IPS-18a (cell line): ENCODE results near the gene ACTL8.

Experiments
- H3K27ac ChIP-seq: one replicate; pipeline ENCODE4 v1.5.1; 2013; ENCODE audit warnings: low read length
- H3K27me3 ChIP-seq: one replicate; pipeline ENCODE4 v1.6.1; 2013; ENCODE audit warnings: mild to moderate bottlenecking, low read length; ENCODE audit not compliant: control insufficient read depth, insufficient read depth
- H3K36me3 ChIP-seq: one replicate; pipeline ENCODE4 v1.6.1; 2013; ENCODE audit warnings: low read depth, low read length; ENCODE audit not compliant: control insufficient read depth
- H3K4me1 ChIP-seq: one replicate; pipeline ENCODE4 v1.6.1; 2013; ENCODE audit warnings: low read depth, low read length; ENCODE audit not compliant: control insufficient read depth
- H3K4me3 ChIP-seq: one replicate; pipeline ENCODE4 v1.5.1; 2013; ENCODE audit warnings: low read length
- H3K9ac ChIP-seq: one replicate; pipeline ENCODE4 v1.6.1; 2013; ENCODE audit warnings: mild to moderate bottlenecking, low read length, moderate library complexity
- H3K9me3 ChIP-seq: one replicate; pipeline ENCODE4 v1.6.1; 2013; ENCODE audit warnings: low read depth, low read length; ENCODE audit not compliant: control insufficient read depth

Gene ACTL8

GRCh38 chr1:17795836-17796645, 40.9 kb downstream of the ACTL8 start:
- Histone ChIP-seq H3K27me3 (no peaks in the 10 kb centered on the region), H3K9ac (no peak overlapping the region), H3K36me3 (no peaks in the 10 kb centered on the region), H3K4me3 (no peak overlapping the region), H3K4me1 (no peaks in the 10 kb centered on the region), H3K9me3 (no peaks in the 10 kb centered on the region), H3K27ac (no peak overlapping the region)

- Histone ChIP-seq H3K4me1 (no peaks in the 10 kb centered on the region), H3K9me3 (no peaks in the 10 kb centered on the region), H3K9ac (no peak overlapping the region)
Measured at GRCh38 chr1:17797478-17797877, 42.3 kb downstream of the ACTL8 start.

GRCh38 chr1:17798011-17798410, 42.9 kb downstream of the ACTL8 start:
- H3K4me3 ChIP-seq: no peak overlapping the region
- no peaks in the 10 kb centered on the region for H3K27me3 ChIP-seq
- H3K4me1 ChIP-seq: no peaks in the 10 kb centered on the region
- no peaks in the 10 kb centered on the region for H3K9me3 ChIP-seq
- no peak overlapping the region for H3K9ac ChIP-seq
- H3K36me3 ChIP-seq: no peaks in the 10 kb centered on the region
- no peak overlapping the region for H3K27ac ChIP-seq

More at GRCh38 chr1:17797478-17797877, 42.3 kb downstream of the ACTL8 start:
- Histone ChIP-seq H3K4me3 (no peak overlapping the region), H3K27me3 (no peaks in the 10 kb centered on the region), H3K27ac (no peak overlapping the region), H3K36me3 (no peaks in the 10 kb centered on the region)

GRCh38 chr1:17798799-17799382, 43.8 kb downstream of the ACTL8 start:
- Histone ChIP-seq H3K4me3 (no peak overlapping the region), H3K4me1 (no peaks in the 10 kb centered on the region), H3K9me3 (no peaks in the 10 kb centered on the region), H3K36me3 (no peaks in the 10 kb centered on the region), H3K27ac (no peak overlapping the region), H3K9ac (no peak overlapping the region), H3K27me3 (no peaks in the 10 kb centered on the region)

DNA sequence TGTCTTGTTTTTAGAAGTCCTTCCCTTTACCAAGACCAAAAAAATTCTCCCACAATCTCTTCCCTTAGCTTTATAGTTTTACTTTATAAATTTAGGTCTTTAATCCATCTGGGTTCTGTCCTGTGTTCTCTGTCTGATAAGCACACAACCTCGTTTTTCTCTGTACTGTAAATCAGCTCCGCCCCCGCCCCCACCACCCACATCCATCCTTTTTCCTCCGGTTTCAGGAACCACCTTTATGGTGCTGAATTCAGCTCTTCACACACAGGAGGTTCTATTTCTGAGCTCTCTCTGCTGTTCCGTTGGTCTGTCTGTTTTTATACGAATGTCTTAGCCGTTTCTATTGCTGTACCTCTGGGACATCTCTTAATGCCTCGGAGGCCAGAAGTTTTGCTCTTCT, 44.5 kb downstream of the ACTL8 start:
- Histone ChIP-seq H3K9me3 (no peaks in the 10 kb centered on the region), H3K27ac (no peak overlapping the region), H3K4me1 (no peaks in the 10 kb centered on the region), H3K4me3 (no peak overlapping the region), H3K9ac (no peak overlapping the region), H3K27me3 (no peaks in the 10 kb centered on the region), H3K36me3 (no peaks in the 10 kb centered on the region)

- no peak overlapping the region for H3K4me3 ChIP-seq
- H3K27me3 ChIP-seq: no peaks in the 10 kb centered on the region
- H3K9ac ChIP-seq: no peak overlapping the region
- no peaks in the 10 kb centered on the region for H3K9me3 ChIP-seq
- no peak overlapping the region for H3K27ac ChIP-seq
- H3K4me1 ChIP-seq: no peaks in the 10 kb centered on the region
- H3K36me3 ChIP-seq: no peaks in the 10 kb centered on the region
Measured at GRCh38 chr1:17802164-17802563, 47.0 kb downstream of the ACTL8 start.

DNA sequence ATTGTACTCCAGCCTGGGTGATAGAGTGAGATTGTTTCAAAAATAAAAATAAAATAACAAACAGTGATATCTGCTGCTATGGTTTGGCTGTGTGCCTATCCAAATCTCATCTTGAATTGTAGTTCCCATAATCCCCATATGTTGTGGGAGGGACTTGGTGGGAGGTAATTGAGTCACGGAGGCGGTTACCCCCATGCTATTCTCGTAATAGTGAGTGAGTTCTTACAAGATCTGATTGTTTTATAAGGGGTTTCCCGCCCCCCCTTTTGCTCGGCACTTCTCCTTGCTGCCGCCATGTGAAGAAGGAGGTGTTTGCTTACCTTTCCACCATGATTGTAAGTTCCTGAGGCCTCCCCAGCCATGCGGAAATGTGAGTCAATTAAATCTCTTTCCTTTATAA, 47.8 kb downstream of the ACTL8 start:
- no peaks in the 10 kb centered on the region for H3K4me1 ChIP-seq
- H3K27me3 ChIP-seq: no peaks in the 10 kb centered on the region

GRCh38 chr1:17805869-17806684, 50.9 kb downstream of the ACTL8 start:
- Histone ChIP-seq H3K4me1 (no peaks in the 10 kb centered on the region), H3K36me3 (no peaks in the 10 kb centered on the region), H3K27ac (no peak overlapping the region), H3K9me3 (peaks cover 3% of the 10 kb centered on the region), H3K4me3 (no peak overlapping the region), H3K9ac (no peak overlapping the region), H3K27me3 (no peaks in the 10 kb centered on the region)

More for the DNA sequence above, 47.8 kb downstream of the ACTL8 start:
- Histone ChIP-seq H3K9ac (no peak overlapping the region), H3K36me3 (no peaks in the 10 kb centered on the region), H3K27ac (no peak overlapping the region), H3K4me3 (no peak overlapping the region), H3K9me3 (no peaks in the 10 kb centered on the region)

DNA sequence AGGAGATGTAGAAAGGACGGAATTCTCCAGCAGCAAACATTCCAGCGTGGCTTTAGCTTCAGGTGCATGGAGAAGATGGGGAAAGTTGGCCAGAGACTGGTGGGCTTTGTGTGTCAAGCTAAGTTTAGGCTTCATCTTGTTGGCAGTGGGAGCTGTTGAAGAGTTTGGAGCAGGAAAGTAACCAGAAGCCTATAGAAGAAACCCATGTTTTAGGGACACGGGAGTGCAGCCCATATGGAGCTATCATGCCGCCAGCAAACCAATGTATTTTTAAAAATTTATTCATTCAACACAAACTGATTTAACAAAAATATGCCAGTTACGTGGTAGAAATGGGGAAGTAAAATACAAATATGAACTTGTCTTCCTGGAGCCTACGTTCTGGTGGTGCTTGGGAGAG, 53.7 kb downstream of the ACTL8 start:
- no peaks in the 10 kb centered on the region for H3K27me3 ChIP-seq
- H3K9ac ChIP-seq: no peak overlapping the region
- no peaks in the 10 kb centered on the region for H3K36me3 ChIP-seq
- H3K4me1 ChIP-seq: no peaks in the 10 kb centered on the region
- H3K9me3 ChIP-seq: peaks cover 3% of the 10 kb centered on the region
- H3K4me3 ChIP-seq: no peak overlapping the region
- no peak overlapping the region for H3K27ac ChIP-seq

- H3K9ac ChIP-seq: no peak overlapping the region
- no peak overlapping the region for H3K27ac ChIP-seq
- H3K4me3 ChIP-seq: no peak overlapping the region
- peaks cover 3% of the 10 kb centered on the region for H3K9me3 ChIP-seq
- H3K36me3 ChIP-seq: no peaks in the 10 kb centered on the region
- no peaks in the 10 kb centered on the region for H3K27me3 ChIP-seq
- H3K4me1 ChIP-seq: no peaks in the 10 kb centered on the region
Measured at GRCh38 chr1:17810668-17811067, 55.5 kb downstream of the ACTL8 start.

GRCh38 chr1:17816511-17816910, 61.4 kb downstream of the ACTL8 start:
- no peaks in the 10 kb centered on the region for H3K9me3 ChIP-seq
- no peaks in the 10 kb centered on the region for H3K27me3 ChIP-seq
- H3K36me3 ChIP-seq: no peaks in the 10 kb centered on the region
- no peaks in the 10 kb centered on the region for H3K4me1 ChIP-seq
- no peak overlapping the region for H3K9ac ChIP-seq
- H3K4me3 ChIP-seq: no peak overlapping the region
- H3K27ac ChIP-seq: no peak overlapping the region
